GM12878 (cell line): ENCODE results near the gene PDE1C. TPM values are rescaled to one million over a fixed set of nuclear protein-coding genes. Genes with fewer than 3 reads are reported as not detected.

Experiments
- ATAC-seq: fragments of 200-7000 bp; cut with Tn5 transposase; 3 replicates; pipeline ENCODE4 v1.9.1; 2020; ENCODE audit warnings: mild to moderate bottlenecking, moderate library complexity
- BruUV-seq: library from RNA; stranded (reverse); fragments of 400-500 nt; replicated peaks from 2 replicates; lab custom pipeline; 2021; lab: Mats Ljungman, UMichigan
- CTCF ChIA-PET: fragments of 300-600 bp; sonication (Branson Sonifier 250); formaldehyde crosslinking; extraction: SDS; loops from one replicate; lab custom pipeline; 2021; ENCODE audit warnings: inconsistent platforms; lab: Yijun Ruan, JAX
- POLR2A ChIA-PET: fragments of 350-600 bp; formaldehyde crosslinking; extraction: SDS; loops from one replicate; lab custom pipeline; 2021; ENCODE audit warnings: inconsistent platforms; lab: Charles Lee
- RAD21 ChIA-PET: fragments of 300-600 bp; sonication (Branson Sonifier 250); formaldehyde crosslinking; loops from one replicate; lab custom pipeline; 2023; ENCODE audit warnings: antibody characterized with exemption; ENCODE audit not compliant: unreplicated experiment; lab: Charles Lee
- SMC1A ChIA-PET: fragments of 300-600 bp; sonication (Branson Sonifier 250); formaldehyde crosslinking; loops from one replicate; lab custom pipeline; 2023; ENCODE audit not compliant: unreplicated experiment, uncharacterized antibody; lab: Charles Lee
- DNase-seq: peaks from one replicate; pipeline ENCODE4 v3.0.0-alpha.2; 2011; ENCODE audit warnings: low read depth, low spot score
- FAIRE-seq: peaks from 3 replicates; lab custom pipeline; 2011; peaks lifted over from hg19 to GRCh38; lab: Jason Lieb, UNC
- H2AFZ ChIP-seq: 2 replicates; pipeline ENCODE4 v1.6.0; 2011; ENCODE audit warnings: low read depth, low read length, control low read depth; ENCODE audit not compliant: control insufficient read depth
- H3K27ac ChIP-seq: 2 replicates; pipeline ENCODE4 v1.5.1; 2011; ENCODE audit warnings: control low read depth; ENCODE audit not compliant: control insufficient read depth, insufficient read depth
- H3K27me3 ChIP-seq, 2 experiments: replicated peaks in 1 of 2; 2 replicates each; pipeline versions ENCODE4 v1.6.0 to v1.6.1; 2011; ENCODE audit warnings: low read length in 1 of 2; ENCODE audit not compliant: control insufficient read depth in 2 of 2, insufficient read depth in 2 of 2
- H3K36me3 ChIP-seq, 2 experiments: 2 replicates each; pipeline ENCODE4 v1.5.1; 2011; ENCODE audit warnings: low read length in 1 of 2; ENCODE audit not compliant: control insufficient read depth in 2 of 2, insufficient read depth in 2 of 2
- H3K4me1 ChIP-seq: 2 replicates; pipeline ENCODE4 v1.6.1; 2011; ENCODE audit warnings: mild to moderate bottlenecking, low read length, moderate library complexity, mixed read lengths; ENCODE audit not compliant: control insufficient read depth, insufficient read depth
- H3K4me2 ChIP-seq: 2 replicates; pipeline ENCODE4 v1.6.0; 2011; ENCODE audit warnings: control low read depth; ENCODE audit not compliant: control insufficient read depth, insufficient read depth
- H3K4me3 ChIP-seq: fragments of 200-600 bp; sonication (generic); 2 replicates; pipeline ENCODE4 v1.5.1; 2016
- H3K79me2 ChIP-seq: 2 replicates; pipeline ENCODE4 v1.6.0; 2011; ENCODE audit warnings: low read length; ENCODE audit not compliant: control insufficient read depth, insufficient read depth
- H3K9ac ChIP-seq: 2 replicates; pipeline ENCODE4 v1.8.0; 2011; ENCODE audit warnings: low read length, control low read depth, mixed read lengths; ENCODE audit not compliant: control insufficient read depth, insufficient read depth
- H3K9me3 ChIP-seq: replicated peaks from 3 replicates; pipeline ENCODE4 v1.5.1; 2011; ENCODE audit warnings: mild to moderate bottlenecking, low read length; ENCODE audit not compliant: control insufficient read depth, insufficient read depth
- H4K20me1 ChIP-seq: 2 replicates; pipeline ENCODE4 v1.6.0; 2011; ENCODE audit not compliant: control insufficient read depth, insufficient read depth
- BMI1 ChIP-seq: fragments of 450-650 bp; IDR thresholded peaks from 2 replicates; pipeline ENCODE4 v1.6.1; 2016; ENCODE audit warnings: mild to moderate bottlenecking, moderate library complexity, borderline replicate concordance
- CREB1 ChIP-seq: IDR thresholded peaks from 2 replicates; pipeline ENCODE4 v1.6.1; 2012; ENCODE audit warnings: low read depth, mild to moderate bottlenecking, inconsistent platforms
- NFYB ChIP-seq: IDR thresholded peaks from 2 replicates; pipeline ENCODE4 v1.6.1; 2011; ENCODE audit warnings: low read depth, mild to moderate bottlenecking, low read length, improper control_type of control experiment, moderate library complexity; ENCODE audit not compliant: insufficient read depth
- RELA ChIP-seq: fragments of 450-650 bp; IDR thresholded peaks from 2 replicates; pipeline ENCODE4 v1.8.0; 2014; ENCODE audit warnings: borderline replicate concordance; ENCODE audit not compliant: partially characterized antibody
- RFX5 ChIP-seq: IDR thresholded peaks from 2 replicates; pipeline ENCODE4 v1.6.1; 2011; ENCODE audit warnings: low read depth, low read length, improper control_type of control experiment
- WGBS: methylation state at CpG from one replicate; pipeline ENCODE4 v1.1.6; 2016; ENCODE audit warnings: low lambda C conversion rate; ENCODE audit not compliant: insufficient replicate concordance, insufficient coverage; ENCODE audit errors: missing lambda C conversion rate; 5-methylcytosine and 5-hydroxymethylcytosine counted together
- in situ Hi-C: fragments of 300-500 bp; cut with MboI; formaldehyde crosslinking; loops from 9 replicates; pipeline ENCODE4 v1.14.3; 2018; ENCODE audit warnings: mixed read lengths
- intact Hi-C: fragments of 100-400 bp; cut with micrococcal nuclease; formaldehyde crosslinking; loops from one replicate; pipeline ENCODE4 v1.14.2; 2022; ENCODE audit not compliant: unreplicated experiment
- polyA plus RNA-seq, 11 experiments: library from polyadenylated mRNA; depleted of rRNA in 4 of 11; unstranded in 6 of 11; stranded (reverse) in 5 of 11; fragments of >200 nt; fragmentation: Nextera tagmentation in 4 of 11; fragmentation: Illumina TruSeq in 1 of 11; extraction: Ambion mirVana in 4 of 11; extraction: Trizol in 1 of 11; gene quantifications; 1 replicate in 1 of 11; 2 replicates in 10 of 11; pipeline versions ENCODE4 v1.2.1 to v1.2.3, GENCODE V29; 2011 to 2016; ENCODE audit warnings: inconsistent platforms in 2 of 11, missing spikeins in 2 of 11, low read depth in 1 of 11
- total RNA-seq, 4 experiments: library from RNA; depleted of rRNA in 3 of 4; stranded (reverse); fragments of >200 nt in 3 of 4; fragmentation: Illumina TruSeq in 1 of 4; extraction: Trizol in 1 of 4; gene quantifications; 2 replicates each; pipeline versions ENCODE4 v1.2.1 to v1.2.3, GENCODE V29; 2013 to 2021
- TF ChIP-seq, protein P1 (sequence below): fragments of 450-650 bp; IDR thresholded peaks from 2 replicates; pipeline ENCODE4 v1.6.1; 2016; ENCODE audit warnings: mild to moderate bottlenecking
- TF ChIP-seq, protein P2 (sequence below): fragments of 450-650 bp; IDR thresholded peaks from 2 replicates; pipeline ENCODE4 v1.6.1; 2017; ENCODE audit warnings: mild to moderate bottlenecking

Gene PDE1C
- total and polyA plus RNA-seq, 10 of the 15 experiments (the other 5 are each of a cell fraction or from before 2014, with no cell fraction given): 0.29 to 2.3 (median 0.70) TPM

DNA sequence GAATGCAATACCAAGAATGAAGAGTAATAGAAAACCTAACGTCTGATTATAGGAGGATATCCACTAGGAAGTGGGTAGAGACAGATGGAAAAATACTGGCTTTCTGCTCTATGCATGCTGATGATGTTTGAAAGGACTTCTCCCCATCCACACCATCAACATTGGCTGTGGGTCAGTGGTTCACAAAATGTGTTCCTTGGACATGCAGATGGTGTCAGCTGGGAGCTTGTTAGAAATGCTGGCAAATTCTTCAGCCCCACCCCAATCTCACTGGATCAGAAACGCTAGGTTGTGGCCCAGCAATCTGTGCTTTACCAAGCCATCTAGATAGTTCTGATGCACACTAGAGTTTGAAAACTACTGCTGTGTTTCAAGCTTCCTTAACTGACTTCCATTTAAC, 219.1 kb downstream of the PDE1C start:
- TF ChIP-seq NFYB: no peak
- no peak for TF ChIP-seq BMI1
- TF ChIP-seq RFX5: no peak
- TF ChIP-seq, protein P1, sequence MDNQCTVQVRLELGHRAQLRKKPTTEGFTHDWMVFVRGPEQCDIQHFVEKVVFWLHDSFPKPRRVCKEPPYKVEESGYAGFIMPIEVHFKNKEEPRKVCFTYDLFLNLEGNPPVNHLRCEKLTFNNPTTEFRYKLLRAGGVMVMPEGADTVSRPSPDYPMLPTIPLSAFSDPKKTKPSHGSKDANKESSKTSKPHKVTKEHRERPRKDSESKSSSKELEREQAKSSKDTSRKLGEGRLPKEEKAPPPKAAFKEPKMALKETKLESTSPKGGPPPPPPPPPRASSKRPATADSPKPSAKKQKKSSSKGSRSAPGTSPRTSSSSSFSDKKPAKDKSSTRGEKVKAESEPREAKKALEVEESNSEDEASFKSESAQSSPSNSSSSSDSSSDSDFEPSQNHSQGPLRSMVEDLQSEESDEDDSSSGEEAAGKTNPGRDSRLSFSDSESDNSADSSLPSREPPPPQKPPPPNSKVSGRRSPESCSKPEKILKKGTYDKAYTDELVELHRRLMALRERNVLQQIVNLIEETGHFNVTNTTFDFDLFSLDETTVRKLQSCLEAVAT: no peak
- TF ChIP-seq, protein P2, sequence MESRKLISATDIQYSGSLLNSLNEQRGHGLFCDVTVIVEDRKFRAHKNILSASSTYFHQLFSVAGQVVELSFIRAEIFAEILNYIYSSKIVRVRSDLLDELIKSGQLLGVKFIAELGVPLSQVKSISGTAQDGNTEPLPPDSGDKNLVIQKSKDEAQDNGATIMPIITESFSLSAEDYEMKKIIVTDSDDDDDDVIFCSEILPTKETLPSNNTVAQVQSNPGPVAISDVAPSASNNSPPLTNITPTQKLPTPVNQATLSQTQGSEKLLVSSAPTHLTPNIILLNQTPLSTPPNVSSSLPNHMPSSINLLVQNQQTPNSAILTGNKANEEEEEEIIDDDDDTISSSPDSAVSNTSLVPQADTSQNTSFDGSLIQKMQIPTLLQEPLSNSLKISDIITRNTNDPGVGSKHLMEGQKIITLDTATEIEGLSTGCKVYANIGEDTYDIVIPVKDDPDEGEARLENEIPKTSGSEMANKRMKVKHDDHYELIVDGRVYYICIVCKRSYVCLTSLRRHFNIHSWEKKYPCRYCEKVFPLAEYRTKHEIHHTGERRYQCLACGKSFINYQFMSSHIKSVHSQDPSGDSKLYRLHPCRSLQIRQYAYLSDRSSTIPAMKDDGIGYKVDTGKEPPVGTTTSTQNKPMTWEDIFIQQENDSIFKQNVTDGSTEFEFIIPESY: no peak
- TF ChIP-seq CREB1: no peak
- no peak for TF ChIP-seq RELA
- ChIA-PET CTCF (no interaction called here), SMC1A (no interaction called here), POLR2A (no interaction called here), RAD21 (no interaction called here)
- Histone ChIP-seq H3K27me3 (no peaks in the 10 kb centered on the region), H3K27ac (no peak overlapping the region), H3K9me3 (no peaks in the 10 kb centered on the region), H3K4me3 (no peak overlapping the region), H2AFZ (no peak overlapping the region), H3K9ac (no peak overlapping the region), H3K79me2 (no peaks in the 10 kb centered on the region), H3K4me1 (no peaks in the 10 kb centered on the region), H3K36me3 (no peaks in the 10 kb centered on the region), H4K20me1 (no peaks in the 10 kb centered on the region), H3K4me2 (no peak overlapping the region)
- BruUV-seq: no TSS peak
- ATAC-seq: no peak
- intact Hi-C loops (no loop called here), in situ Hi-C loops (no loop called here)
- WGBS: 0% methylated on average over 2 of the region's 2 CpGs
- FAIRE-seq: no peak
- DNase-seq: no peak
